Testis (tissue), 2 donors: ENCODE measurements around the gene SLCO1B1.
"Not testable (repeated sequence)": the region's sequence is repeated elsewhere in the genome, so short reads cannot be mapped to it uniquely, and the experiment has no call there.

Experiments
- CTCF ChIP-seq, 3 experiments: fragments of 450-650 bp in 2 of 3; fragments of 200-600 bp in 1 of 3; sonication (generic) in 1 of 3; IDR thresholded peaks; one replicate each; pipeline ENCODE4 v1.5.1; 2016 to 2019; ENCODE audit warnings: antibody characterized with exemption in 3 of 3, mild to moderate bottlenecking in 2 of 3, moderate library complexity in 1 of 3
- POLR2A ChIP-seq: fragments of 450-650 bp; IDR thresholded peaks from one replicate; pipeline ENCODE4 v1.6.1; 2017; ENCODE audit warnings: antibody characterized with exemption, mild to moderate bottlenecking, moderate library complexity

DNA sequence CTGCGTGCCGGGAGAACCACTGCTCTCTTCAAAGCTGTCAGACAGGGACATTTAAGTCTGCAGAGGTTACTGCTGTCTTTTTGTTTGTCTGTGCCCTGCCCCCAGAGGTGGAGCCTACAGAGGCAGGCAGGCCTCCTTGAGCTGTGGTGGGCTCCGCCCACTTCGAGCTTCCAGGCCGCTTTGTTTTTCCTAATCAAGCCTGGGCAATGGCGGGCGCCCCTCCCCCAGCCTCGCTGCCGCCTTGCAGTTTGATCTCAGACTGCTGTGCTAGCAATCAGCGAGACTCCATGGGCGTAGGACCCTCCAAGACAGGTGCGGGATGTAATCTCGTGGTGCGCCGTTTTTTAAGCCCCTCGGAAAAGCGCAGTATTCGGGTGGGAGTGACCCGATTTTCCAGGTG is 83.4 kb downstream of the SLCO1B1 start:
- not testable (repeated sequence) for TF ChIP-seq CTCF (IDR thresholded peaks at IDR 0.05); POLR2A
